ENCODE data around the gene ODAD4.

Gene ODAD4

GRCh38 chr17:42009170-42009569 lies 78.8 kb downstream of the ODAD4 start:
- TF ChIP-seq EP300 (IDR thresholded peaks at IDR 0.05; ENCODE audit: borderline replicate concordance) = no peak
- TF ChIP-seq, protein P1, sequence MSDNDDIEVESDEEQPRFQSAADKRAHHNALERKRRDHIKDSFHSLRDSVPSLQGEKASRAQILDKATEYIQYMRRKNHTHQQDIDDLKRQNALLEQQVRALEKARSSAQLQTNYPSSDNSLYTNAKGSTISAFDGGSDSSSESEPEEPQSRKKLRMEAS (IDR thresholded peaks at IDR 0.05) = no peak
- no peak for TF ChIP-seq FOXM1 (IDR thresholded peaks at IDR 0.05; ENCODE audit: borderline replicate concordance, low read depth)
- peak; percentile 17; the same call in 1 of the 2 replicates for TF ChIP-seq RAD21 (IDR thresholded peaks at IDR 0.05; ENCODE audit: low read depth)
- no peak for TF ChIP-seq ZBTB7A (IDR thresholded peaks at IDR 0.05; ENCODE audit: low read depth)

GRCh38 chr17:42010266-42010680 lies 79.9 kb downstream of the ODAD4 start:
- TF ChIP-seq CEBPB (IDR thresholded peaks at IDR 0.05) = peak; percentile 65
- TF ChIP-seq TEAD4 (IDR thresholded peaks at IDR 0.05) = peak; percentile 58

GRCh38 chr17:42010898-42011516 lies 80.6 kb downstream of the ODAD4 start:
- TF ChIP-seq REST (IDR thresholded peaks at IDR 0.05; ENCODE audit: low read depth) = no peak
